Sciatic nerve (tissue), 2 donors: Measurements from ENCODE around the gene ITPRIPL1. TPM values are rescaled to one million over a fixed set of nuclear protein-coding genes. Genes with fewer than 3 reads are reported as not detected.
"Not testable (repeated sequence)": the region's sequence is repeated elsewhere in the genome, so short reads cannot be mapped to it uniquely, and the experiment has no call there.

Source experiments
- ATAC-seq: fragments of 200-7000 bp; cut with Tn5 transposase; one replicate; pipeline ENCODE4 v1.9.1; 2020; ENCODE audit warnings: mild to moderate bottlenecking, moderate library complexity
- DNase-seq: peaks from one replicate; pipeline ENCODE4 v3.0.0-alpha.2; 2020; ENCODE audit warnings: low spot score
- intact Hi-C: fragments of 100-400 bp; cut with DNase I; formaldehyde crosslinking; loops from one replicate; pipeline ENCODE4 v1.14.2; 2022
- total RNA-seq: library from RNA; stranded (reverse); fragmentation: NEBNext Ultra II Directional; extraction: Animal tissue kit (Norgen Biotek cat#: 25700); gene quantifications from one replicate; pipeline ENCODE4 v1.2.1, GENCODE V29; 2021
- donor health status: DM: no; HTN: no; CAD: no.
- donor health status: DM: no; HTN: no; CAD: no.

The ITPRIPL1 gene
- total RNA-seq = 2.8 TPM

- ATAC-seq (peak; percentile 14), DNase-seq (no peak)
- intact Hi-C loops = loop anchor here (10.0 kb wide), 1 partner anchor 580 kb away; no protein-coding TSS in a partner anchor
Observed at GRCh38 chr2:96325041-96325883, at the start of gene ITPRIPL1. TSS of gene ITPRIPL1 (plus strand) at chr2:96325317. CDS start at chr2:96325840, 523 bp downstream.

- no peak for DNase-seq
- ATAC-seq = no peak
- intact Hi-C loops = no loop called here
Observed at GRCh38 chr2:96276787-96277499, 48.2 kb upstream of the ITPRIPL1 start.

GRCh38 chr2:96287273-96287856 lies 37.8 kb upstream of the ITPRIPL1 start:
- intact Hi-C loops = no loop called here
- DNase-seq = no peak
- no peak for ATAC-seq

GRCh38 chr2:96291751-96292150 lies 33.4 kb upstream of the ITPRIPL1 start:
- DNase-seq = no peak
- ATAC-seq = no peak
- intact Hi-C loops = no loop called here

GRCh38 chr2:96294271-96294670 lies 30.8 kb upstream of the ITPRIPL1 start:
- ATAC-seq, intact Hi-C loops: not testable (repeated sequence)

GRCh38 chr2:96296925-96297324 lies 28.2 kb upstream of the ITPRIPL1 start:
- DNase-seq (no peak), ATAC-seq (no peak)
- intact Hi-C loops = no loop called here

More at GRCh38 chr2:96294271-96294670, 30.8 kb upstream of the ITPRIPL1 start:
- DNase-seq = not testable (repeated sequence)

- intact Hi-C loops = no loop called here
- DNase-seq (no peak), ATAC-seq (no peak)
Observed at GRCh38 chr2:96301865-96302264, 23.3 kb upstream of the ITPRIPL1 start.

GRCh38 chr2:96304606-96305005 lies 20.5 kb upstream of the ITPRIPL1 start:
- no peak for ATAC-seq
- intact Hi-C loops = no loop called here
- no peak for DNase-seq

GRCh38 chr2:96305091-96305978 lies 19.8 kb upstream of the ITPRIPL1 start, which contains the start of gene SNRNP200:
TSS of gene SNRNP200 (minus strand) at chr2:96305546. CDS start at chr2:96305437, 109 bp downstream.
- DNase-seq = peak; percentile 92
- ATAC-seq = peak; percentile 100
- intact Hi-C loops = no loop called here

- no peak for ATAC-seq
- intact Hi-C loops = no loop called here
Observed at GRCh38 chr2:96305979-96306308, 19.2 kb upstream of the ITPRIPL1 start.

GRCh38 chr2:96306370-96306769 lies 18.7 kb upstream of the ITPRIPL1 start:
- DNase-seq (no peak), ATAC-seq (peak; percentile 12)
- intact Hi-C loops = no loop called here

More at GRCh38 chr2:96305979-96306308, 19.2 kb upstream of the ITPRIPL1 start:
- DNase-seq = no peak

- DNase-seq (no peak), ATAC-seq (no peak)
- intact Hi-C loops = no loop called here
Observed at GRCh38 chr2:96308248-96308647, 16.9 kb upstream of the ITPRIPL1 start.

- ATAC-seq = no peak
- intact Hi-C loops = no loop called here
- no peak for DNase-seq
Observed at GRCh38 chr2:96315005-96315399, 10.1 kb upstream of the ITPRIPL1 start.

GRCh38 chr2:96315400-96316071 lies 9.6 kb upstream of the ITPRIPL1 start:
- ATAC-seq (no peak), DNase-seq (no peak)
- intact Hi-C loops = no loop called here

- no peak for DNase-seq
- intact Hi-C loops = no loop called here
- ATAC-seq = no peak
Observed at GRCh38 chr2:96316999-96317398, 8.1 kb upstream of the ITPRIPL1 start.

GRCh38 chr2:96317584-96317997 lies 7.5 kb upstream of the ITPRIPL1 start:
- no peak for DNase-seq
- no peak for ATAC-seq
- intact Hi-C loops = no loop called here

GRCh38 chr2:96318723-96319122 lies 6.4 kb upstream of the ITPRIPL1 start:
- DNase-seq = no peak
- no peak for ATAC-seq
- intact Hi-C loops = no loop called here

GRCh38 chr2:96319396-96319795 lies 5.7 kb upstream of the ITPRIPL1 start:
- intact Hi-C loops = no loop called here
- no peak for DNase-seq
- no peak for ATAC-seq
